Left lung (tissue), 10 donors: ENCODE measurements around the gene FBXO42. TPM values are rescaled to one million over a fixed set of nuclear protein-coding genes. Genes with fewer than 3 reads are reported as not detected.

ENCODE experiments used
- ATAC-seq: fragments of 200-7000 bp; cut with Tn5 transposase; one replicate; pipeline ENCODE4 v1.9.1; 2020; ENCODE audit warnings: moderate library complexity
- DNase-seq, 4 donors: peaks; one replicate each; pipeline ENCODE4 v3.0.0-alpha.2; 2013 to 2020
- H3K27ac ChIP-seq, 2 donors: fragments of 200-600 bp; sonication (generic) in 1 of 2; one replicate each; pipeline versions ENCODE4 v1.5.0 to v1.8.0; 2020 to 2021
- H3K27me3 ChIP-seq, 2 donors: fragments of 200-600 bp; sonication (generic) in 1 of 2; one replicate each; pipeline versions ENCODE4 v1.5.0 to v1.8.0; 2020 to 2021
- H3K36me3 ChIP-seq, 2 donors: fragments of 200-600 bp; sonication (generic) in 1 of 2; one replicate each; pipeline versions ENCODE4 v1.5.0 to v1.8.0; 2020 to 2021
- H3K4me1 ChIP-seq, 2 donors: fragments of 200-600 bp; one replicate each; pipeline ENCODE4 v1.8.0; 2021
- H3K4me3 ChIP-seq, 2 donors: fragments of 200-600 bp; sonication (generic) in 1 of 2; one replicate each; pipeline versions ENCODE4 v1.5.0 to v1.8.0; 2020 to 2021; ENCODE audit warnings: mild to moderate bottlenecking in 1 of 2
- H3K9me3 ChIP-seq, 2 donors: fragments of 200-600 bp; sonication (generic) in 1 of 2; one replicate each; pipeline versions ENCODE4 v1.5.0 to v1.8.0; 2020 to 2021
- CTCF ChIP-seq, 2 donors: fragments of 200-600 bp; sonication (generic) in 1 of 2; IDR thresholded peaks; one replicate each; pipeline versions ENCODE4 v1.5.0 to v1.8.0; 2021; ENCODE audit warnings: antibody characterized with exemption in 2 of 2
- intact Hi-C, 2 donors: fragments of 100-400 bp; cut with DNase I; formaldehyde crosslinking; loops; one replicate each; pipeline versions ENCODE4 v1.11.2 to v1.14.2; 2022
- polyA plus RNA-seq, 6 donors: library from polyadenylated mRNA; unstranded; fragments of 120-200 nt; gene quantifications; one replicate each; pipeline ENCODE4 v1.2.1, GENCODE V29; 2013; ENCODE audit not compliant: insufficient read length in 6 of 6
- total RNA-seq, 2 donors: library from RNA; stranded (reverse); fragmentation: NEBNext Ultra II Directional; extraction: Animal tissue kit (Norgen Biotek cat#: 25700); gene quantifications; one replicate each; pipeline ENCODE4 v1.2.1, GENCODE V29; 2021
- donor health status: DM: no; HTN: yes; CAD: no.
- donor health status: DM: no; HTN: no; CAD: no.

Gene FBXO42
- total and polyA plus RNA-seq, 8 donors: 18.8 to 22.4 (median 21.1) TPM

DNA sequence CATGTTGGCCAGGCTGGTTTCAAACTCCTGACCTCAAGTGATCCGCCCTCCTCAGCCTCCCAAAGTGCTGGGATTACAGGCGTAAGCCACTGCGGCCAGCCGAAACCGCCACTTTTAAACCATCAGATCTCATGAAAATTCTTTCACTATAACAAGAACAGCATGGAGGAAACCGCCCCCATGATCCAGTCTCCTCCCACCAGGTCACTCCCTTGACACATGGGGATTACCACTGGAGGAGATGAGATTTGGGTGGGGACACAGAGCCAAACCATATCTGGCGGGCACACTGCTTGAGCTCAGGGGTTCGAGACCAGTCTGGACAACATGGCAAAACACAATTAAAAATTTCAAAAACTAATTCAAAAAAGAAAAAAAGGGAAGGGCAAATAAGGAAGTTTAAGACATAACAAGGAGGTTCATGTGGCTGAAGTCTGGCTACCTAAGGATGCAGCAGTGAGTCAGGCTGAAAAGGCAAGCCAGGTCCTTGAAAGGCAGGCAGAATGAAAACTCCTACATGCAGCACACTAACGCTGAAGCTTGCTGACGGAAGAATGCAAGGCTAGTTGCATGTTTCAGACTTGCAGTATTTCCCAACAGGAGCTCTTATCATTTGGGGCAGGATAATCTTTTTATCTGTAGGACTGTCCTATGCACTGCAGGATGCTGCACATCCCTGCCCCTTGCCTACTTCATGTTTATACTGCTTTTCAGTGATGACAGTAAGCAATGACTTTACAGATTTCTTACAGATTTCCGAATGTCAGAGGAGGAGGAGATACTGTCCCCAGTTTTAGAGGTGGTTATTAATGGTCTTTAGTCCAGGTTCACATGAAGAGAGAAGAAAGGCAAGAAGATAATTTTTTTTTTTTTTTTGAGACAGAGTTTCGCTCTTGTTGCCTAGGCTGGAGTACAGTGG is 49.3 kb downstream of the FBXO42 start:
- intact Hi-C loops: no loop called here
- Histone ChIP-seq H3K9me3 (no peaks in the 10 kb centered on the region), H3K36me3 (peaks cover 0 to 66% of the 10 kb centered on the region in 2 donors), H3K27me3 (no peaks in the 10 kb centered on the region), H3K4me3 (no peak overlapping the region), H3K4me1 (peaks cover 0 to 11% of the 10 kb centered on the region in 2 donors), H3K27ac (no peak overlapping the region)
- TF ChIP-seq CTCF (IDR thresholded peaks at IDR 0.05): no peak
- ATAC-seq (no peak), DNase-seq (no peak)

GRCh38 chr1:16300436-16300835 is 51.8 kb downstream of the FBXO42 start:
- Histone ChIP-seq H3K4me1 (peaks cover 0 to 11% of the 10 kb centered on the region in 2 donors), H3K9me3 (no peaks in the 10 kb centered on the region), H3K36me3 (peaks cover 0 to 54% of the 10 kb centered on the region in 2 donors), H3K4me3 (no peak overlapping the region), H3K27ac (no peak overlapping the region), H3K27me3 (no peaks in the 10 kb centered on the region)
- ATAC-seq (peak; percentile 39), DNase-seq (no peak)
- TF ChIP-seq CTCF (IDR thresholded peaks at IDR 0.05): no peak
- intact Hi-C loops: no loop called here

- Histone ChIP-seq H3K4me3 (no peak overlapping the region), H3K4me1 (peaks cover 0 to 18% of the 10 kb centered on the region in 2 donors), H3K27ac (peak overlapping the region in 1 of 2 donors; percentile 48), H3K27me3 (no peaks in the 10 kb centered on the region), H3K9me3 (no peaks in the 10 kb centered on the region), H3K36me3 (peaks cover 0 to 38% of the 10 kb centered on the region in 2 donors)
- ATAC-seq (peak; percentile 22), DNase-seq (no peak)
- no peak for TF ChIP-seq CTCF (IDR thresholded peaks at IDR 0.05)
- intact Hi-C loops: no loop called here
Observed at GRCh38 chr1:16298653-16299052, 53.6 kb downstream of the FBXO42 start.

DNA sequence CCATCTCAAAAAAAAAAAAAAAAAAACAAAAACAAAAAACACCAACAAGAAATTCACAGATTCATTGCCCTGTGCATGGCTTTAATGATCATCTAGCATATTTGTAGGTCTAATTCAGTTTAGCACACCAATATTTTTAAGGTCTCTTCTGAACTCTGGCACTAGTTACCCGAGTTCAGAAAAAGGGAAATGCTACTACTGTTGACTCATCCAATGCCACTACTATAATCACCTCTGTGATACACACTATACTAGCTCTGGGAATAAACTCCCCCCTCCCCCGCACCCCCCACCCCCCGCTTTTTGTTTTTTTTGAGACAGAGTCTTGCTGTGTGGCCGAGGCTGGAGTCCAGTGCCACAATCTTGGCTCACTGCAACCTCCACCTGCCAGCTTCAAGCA is 55.6 kb downstream of the FBXO42 start:
- H3K27me3 ChIP-seq: no peaks in the 10 kb centered on the region
- no peak overlapping the region for H3K27ac ChIP-seq
- no peaks in the 10 kb centered on the region for H3K9me3 ChIP-seq
- H3K4me1 ChIP-seq: peaks cover 0 to 23% of the 10 kb centered on the region in 2 donors
- H3K36me3 ChIP-seq: peaks cover 0 to 27% of the 10 kb centered on the region in 2 donors
- ATAC-seq (no peak), DNase-seq (no peak)
- no peak overlapping the region for H3K4me3 ChIP-seq
- TF ChIP-seq CTCF (IDR thresholded peaks at IDR 0.05): no peak
- intact Hi-C loops: no loop called here
